Cardiac septum (tissue), 1 donor: Measurements from ENCODE around the gene HTR6. TPM values are rescaled to one million over a fixed set of nuclear protein-coding genes. Genes with fewer than 3 reads are reported as not detected.

Source experiments
- DNase-seq: peaks from one replicate; pipeline ENCODE4 v3.0.0-alpha.2; 2020; ENCODE audit warnings: low spot score
- intact Hi-C: fragments of 100-400 bp; cut with DNase I; formaldehyde crosslinking; loops from one replicate; pipeline ENCODE4 v1.14.0; 2022
- total RNA-seq: library from RNA; stranded (reverse); fragmentation: NEBNext Ultra II Directional; extraction: Animal tissue kit (Norgen Biotek cat#: 25700); gene quantifications from one replicate; pipeline ENCODE4 v1.2.1, GENCODE V29; 2021
- donor health status: DM: no; HTN: no; CAD: no.

The HTR6 gene
- total RNA-seq, 1 donor from 2014 or later: not detected

- DNase-seq: no peak
- intact Hi-C loops: no loop called here
Observed at GRCh38 chr1:19680644-19681043, 16.0 kb downstream of the HTR6 start.

- DNase-seq: no peak
- intact Hi-C loops: no loop called here
Observed at GRCh38 chr1:19682257-19682656, 17.6 kb downstream of the HTR6 start.

GRCh38 chr1:19682901-19683300 is 18.2 kb downstream of the HTR6 start:
- DNase-seq: no peak
- intact Hi-C loops: no loop called here

- no peak for DNase-seq
- intact Hi-C loops: no loop called here
Observed at GRCh38 chr1:19683351-19683750, 18.7 kb downstream of the HTR6 start.

- intact Hi-C loops: no loop called here
- DNase-seq: no peak
Observed at GRCh38 chr1:19684677-19685076, 20.0 kb downstream of the HTR6 start.

GRCh38 chr1:19685994-19686393 is 21.3 kb downstream of the HTR6 start:
- intact Hi-C loops: no loop called here
- no peak for DNase-seq

GRCh38 chr1:19687414-19687813 is 22.7 kb downstream of the HTR6 start:
- DNase-seq: no peak
- intact Hi-C loops: no loop called here

GRCh38 chr1:19688041-19688842 is 23.6 kb downstream of the HTR6 start:
- DNase-seq: no peak
- intact Hi-C loops: no loop called here

- no peak for DNase-seq
- intact Hi-C loops: no loop called here
Observed at GRCh38 chr1:19689085-19689757, 24.5 kb downstream of the HTR6 start.

- no peak for DNase-seq
- intact Hi-C loops: no loop called here
Observed at GRCh38 chr1:19689856-19690255, 25.2 kb downstream of the HTR6 start.

- intact Hi-C loops: no loop called here
- DNase-seq: no peak
Observed at GRCh38 chr1:19690342-19690741, 25.7 kb downstream of the HTR6 start.

GRCh38 chr1:19694298-19694697 is 29.6 kb downstream of the HTR6 start:
- DNase-seq: no peak
- intact Hi-C loops: no loop called here

GRCh38 chr1:19695772-19696171 is 31.1 kb downstream of the HTR6 start:
- intact Hi-C loops: no loop called here
- no peak for DNase-seq

GRCh38 chr1:19696820-19697219 is 32.1 kb downstream of the HTR6 start:
- intact Hi-C loops: no loop called here
- DNase-seq: no peak

- DNase-seq: no peak
- intact Hi-C loops: no loop called here
Observed at GRCh38 chr1:19698181-19698580, 33.5 kb downstream of the HTR6 start.

GRCh38 chr1:19700079-19700777 is 35.6 kb downstream of the HTR6 start:
- intact Hi-C loops: no loop called here
- no peak for DNase-seq

GRCh38 chr1:19703280-19703679 is 38.6 kb downstream of the HTR6 start:
- intact Hi-C loops: no loop called here

GRCh38 chr1:19704247-19705113 is 39.8 kb downstream of the HTR6 start:
- DNase-seq: no peak
- intact Hi-C loops: loop anchor here (2.0 kb wide), 1 partner anchor 44 kb away; no protein-coding TSS in a partner anchor

More at GRCh38 chr1:19703280-19703679, 38.6 kb downstream of the HTR6 start:
- no peak for DNase-seq

GRCh38 chr1:19705464-19705863 is 40.8 kb downstream of the HTR6 start:
- intact Hi-C loops: loop anchor here (2.0 kb wide), 1 partner anchor 45 kb away; no protein-coding TSS in a partner anchor
- no peak for DNase-seq

GRCh38 chr1:19706136-19706535 is 41.5 kb downstream of the HTR6 start:
- intact Hi-C loops: no loop called here
- no peak for DNase-seq
